Middle frontal gyrus (tissue), 1 donor: ENCODE results near the gene UMODL1.

Source experiments
- DNase-seq: peaks from one replicate; pipeline ENCODE4 v3.0.0-alpha.2; 2015; ENCODE audit warnings: low spot score; ENCODE audit errors: extremely low spot score

UMODL1 gene

GRCh38 chr21:42079939-42080787 is 9.0 kb downstream of the UMODL1 start:
- no peak for DNase-seq

- no peak for DNase-seq
Measured at GRCh38 chr21:42080788-42081083, 9.6 kb downstream of the UMODL1 start.

GRCh38 chr21:42081138-42081537 is 10.0 kb downstream of the UMODL1 start:
- no peak for DNase-seq

GRCh38 chr21:42081931-42082381 is 10.8 kb downstream of the UMODL1 start:
- no peak for DNase-seq

- DNase-seq = no peak
Measured at GRCh38 chr21:42082501-42083360, 11.6 kb downstream of the UMODL1 start.

GRCh38 chr21:42083361-42083690 is 12.2 kb downstream of the UMODL1 start:
- no peak for DNase-seq

GRCh38 chr21:42084079-42084478 is 13.0 kb downstream of the UMODL1 start:
- DNase-seq = no peak

- DNase-seq = no peak
Measured at GRCh38 chr21:42085246-42086077, 14.3 kb downstream of the UMODL1 start.

GRCh38 chr21:42086969-42087368 is 15.9 kb downstream of the UMODL1 start:
- DNase-seq = no peak

- no peak for DNase-seq
Measured at GRCh38 chr21:42088148-42088547, 17.0 kb downstream of the UMODL1 start.

GRCh38 chr21:42088658-42089057 is 17.5 kb downstream of the UMODL1 start:
- no peak for DNase-seq

- no peak for DNase-seq
Measured at GRCh38 chr21:42089093-42089631, 18.0 kb downstream of the UMODL1 start.

- no peak for DNase-seq
Measured at GRCh38 chr21:42089665-42090310, 18.7 kb downstream of the UMODL1 start.

- DNase-seq = no peak
Measured at GRCh38 chr21:42091899-42092508, 20.9 kb downstream of the UMODL1 start.

GRCh38 chr21:42092771-42093170 is 21.7 kb downstream of the UMODL1 start:
- no peak for DNase-seq

GRCh38 chr21:42093186-42093585 is 22.1 kb downstream of the UMODL1 start:
- DNase-seq = no peak

- no peak for DNase-seq
Measured at GRCh38 chr21:42093991-42094421, 22.9 kb downstream of the UMODL1 start.

- no peak for DNase-seq
Measured at GRCh38 chr21:42094811-42095210, 23.7 kb downstream of the UMODL1 start.

GRCh38 chr21:42095581-42095980 is 24.5 kb downstream of the UMODL1 start:
- no peak for DNase-seq

GRCh38 chr21:42096566-42096965 is 25.4 kb downstream of the UMODL1 start:
- DNase-seq = peak; percentile 29
